Epithelial cell of prostate (primary cell): Measurements from ENCODE around the gene EPS8L2.
"Not testable (repeated sequence)": the region's sequence is repeated elsewhere in the genome, so short reads cannot be mapped to it uniquely, and the experiment has no call there.

Experiments
- DNase-seq: peaks from one replicate; pipeline ENCODE4 v3.0.0-alpha.2; 2011; ENCODE audit warnings: low read depth, low spot score
- H3K27ac ChIP-seq: fragments of 450-650 bp; 2 replicates; pipeline ENCODE4 v1.5.1; 2017; ENCODE audit warnings: mild to moderate bottlenecking

EPS8L2 gene

DNA sequence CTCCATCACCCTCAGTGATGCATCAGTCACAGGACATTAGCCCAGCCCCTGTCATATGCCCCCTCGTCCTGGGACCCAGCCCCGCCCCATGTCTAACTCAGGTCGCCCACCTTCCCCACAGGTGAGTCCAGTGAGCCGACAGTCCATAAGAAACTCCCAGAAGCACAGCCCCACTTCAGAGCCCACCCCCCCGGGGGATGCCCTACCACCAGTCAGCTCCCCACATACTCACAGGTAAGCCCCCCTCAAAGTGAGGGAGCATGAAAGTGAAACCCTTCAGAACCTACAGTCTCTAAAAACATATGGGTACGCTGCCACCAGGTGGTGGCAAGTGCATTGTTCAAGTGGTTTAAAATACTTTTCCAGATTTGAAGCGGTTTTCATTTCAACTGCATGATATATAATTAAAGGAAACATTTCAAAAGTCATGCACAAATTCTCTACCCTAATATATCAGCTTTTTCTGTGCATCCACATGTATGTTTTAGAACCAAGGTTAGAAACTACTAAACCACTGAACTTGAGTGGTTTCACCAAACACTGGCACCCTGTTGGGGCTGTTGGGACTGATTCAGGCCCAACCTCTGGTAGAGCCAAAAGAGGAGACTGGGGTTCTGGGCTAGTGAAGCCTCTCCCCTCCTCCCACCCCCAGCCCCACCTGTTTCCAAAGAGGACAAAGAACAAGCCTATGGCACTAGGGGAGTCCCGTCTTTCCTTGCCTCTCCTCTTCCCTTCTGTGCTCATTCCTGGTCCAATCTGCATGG lies 17.3 kb downstream of the EPS8L2 start:
- H3K27ac ChIP-seq, result no peak overlapping the region
- DNase-seq, result no peak

DNA sequence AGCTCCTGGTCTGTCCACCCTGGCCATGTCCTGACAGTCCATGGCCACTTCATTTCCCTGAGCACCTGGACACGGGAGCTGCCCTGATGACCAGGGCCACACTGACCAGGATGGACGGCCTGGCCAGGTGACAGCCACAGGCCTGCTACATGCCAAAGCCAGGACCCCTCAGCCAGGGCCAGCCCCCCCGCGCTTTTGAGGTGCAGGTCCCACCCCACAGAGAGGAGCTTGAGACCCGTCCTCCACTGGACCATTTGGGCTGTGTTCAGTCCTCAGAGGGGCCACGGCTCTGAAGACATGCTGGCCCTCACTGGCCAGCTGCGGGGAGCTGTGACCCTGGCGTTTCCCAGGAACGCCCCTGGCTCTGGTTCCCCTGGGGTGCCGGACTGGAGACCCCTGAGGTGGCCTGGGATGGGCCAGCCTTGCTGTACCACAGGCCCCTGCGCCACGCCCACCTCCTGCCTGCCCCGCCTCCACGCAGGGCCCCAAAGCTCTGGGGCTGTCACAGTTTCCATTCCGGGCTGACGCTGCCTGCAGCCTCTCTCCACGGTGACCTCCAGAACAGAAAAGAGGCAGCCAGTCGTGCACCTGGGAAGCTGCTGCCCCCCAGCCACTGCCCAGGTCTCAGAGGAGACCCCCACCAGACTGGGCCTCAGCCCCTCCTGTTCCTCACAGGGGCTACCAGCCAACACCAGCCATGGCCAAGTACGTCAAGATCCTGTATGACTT lies 18.2 kb downstream of the EPS8L2 start:
- H3K27ac ChIP-seq, result no peak overlapping the region
- no peak for DNase-seq

DNA sequence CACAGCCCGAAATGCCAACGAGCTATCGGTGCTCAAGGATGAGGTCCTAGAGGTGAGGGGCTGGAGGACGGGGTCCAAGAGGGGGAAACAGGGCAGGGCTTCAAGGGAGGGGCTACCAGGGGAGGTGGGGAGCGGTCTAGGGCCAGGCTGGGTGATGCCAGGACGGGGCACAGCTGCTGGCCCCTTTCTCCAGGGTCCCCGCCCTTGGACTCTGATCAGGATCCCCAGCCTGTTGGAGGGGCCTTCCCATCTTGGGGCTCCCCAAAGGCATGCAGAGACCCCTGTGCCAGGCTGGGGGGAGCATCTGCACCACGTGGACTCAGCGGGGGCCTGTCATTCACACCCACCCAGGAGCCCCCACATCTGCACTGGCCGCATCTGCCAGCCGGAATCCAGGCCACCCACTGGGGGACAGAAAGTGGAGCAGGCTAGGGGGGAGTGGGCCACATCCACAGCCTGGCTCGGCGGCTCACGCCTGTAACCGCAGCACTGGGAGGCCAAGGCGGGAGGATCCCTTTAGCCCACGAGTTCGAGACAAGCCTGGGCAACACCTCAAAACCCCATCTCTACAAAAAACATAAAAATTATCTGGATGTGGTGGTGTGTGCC lies 18.9 kb downstream of the EPS8L2 start:
- DNase-seq, result no peak

DNA sequence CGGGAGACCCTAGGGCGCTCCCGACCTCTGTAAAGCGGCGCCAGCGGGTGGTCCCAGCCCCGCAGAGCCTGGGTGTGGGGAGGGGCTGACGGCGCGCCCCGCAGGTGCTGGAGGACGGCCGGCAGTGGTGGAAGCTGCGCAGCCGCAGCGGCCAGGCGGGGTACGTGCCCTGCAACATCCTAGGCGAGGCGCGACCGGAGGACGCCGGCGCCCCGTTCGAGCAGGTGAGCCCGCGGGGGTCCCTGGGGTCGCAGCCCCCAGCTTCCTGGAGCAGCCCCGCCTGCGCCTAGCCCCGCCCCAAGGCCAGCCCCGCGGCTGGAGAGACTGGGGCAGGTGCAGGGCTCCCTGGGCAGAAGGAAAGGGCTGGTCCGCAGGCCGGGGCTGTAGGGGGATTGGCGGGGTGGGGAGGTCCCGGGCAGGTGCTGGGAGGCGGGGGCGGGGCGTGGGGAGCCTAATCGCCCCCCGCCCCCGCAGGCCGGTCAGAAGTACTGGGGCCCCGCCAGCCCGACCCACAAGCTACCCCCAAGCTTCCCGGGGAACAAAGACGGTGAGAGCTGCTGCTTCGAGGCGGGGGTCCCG lies 19.7 kb downstream of the EPS8L2 start:
- H3K27ac ChIP-seq, result peak overlapping the region; percentile 82
- no peak for DNase-seq

More for the DNA sequence above, 18.9 kb downstream of the EPS8L2 start:
- peak overlapping the region; percentile 82 for H3K27ac ChIP-seq

DNA sequence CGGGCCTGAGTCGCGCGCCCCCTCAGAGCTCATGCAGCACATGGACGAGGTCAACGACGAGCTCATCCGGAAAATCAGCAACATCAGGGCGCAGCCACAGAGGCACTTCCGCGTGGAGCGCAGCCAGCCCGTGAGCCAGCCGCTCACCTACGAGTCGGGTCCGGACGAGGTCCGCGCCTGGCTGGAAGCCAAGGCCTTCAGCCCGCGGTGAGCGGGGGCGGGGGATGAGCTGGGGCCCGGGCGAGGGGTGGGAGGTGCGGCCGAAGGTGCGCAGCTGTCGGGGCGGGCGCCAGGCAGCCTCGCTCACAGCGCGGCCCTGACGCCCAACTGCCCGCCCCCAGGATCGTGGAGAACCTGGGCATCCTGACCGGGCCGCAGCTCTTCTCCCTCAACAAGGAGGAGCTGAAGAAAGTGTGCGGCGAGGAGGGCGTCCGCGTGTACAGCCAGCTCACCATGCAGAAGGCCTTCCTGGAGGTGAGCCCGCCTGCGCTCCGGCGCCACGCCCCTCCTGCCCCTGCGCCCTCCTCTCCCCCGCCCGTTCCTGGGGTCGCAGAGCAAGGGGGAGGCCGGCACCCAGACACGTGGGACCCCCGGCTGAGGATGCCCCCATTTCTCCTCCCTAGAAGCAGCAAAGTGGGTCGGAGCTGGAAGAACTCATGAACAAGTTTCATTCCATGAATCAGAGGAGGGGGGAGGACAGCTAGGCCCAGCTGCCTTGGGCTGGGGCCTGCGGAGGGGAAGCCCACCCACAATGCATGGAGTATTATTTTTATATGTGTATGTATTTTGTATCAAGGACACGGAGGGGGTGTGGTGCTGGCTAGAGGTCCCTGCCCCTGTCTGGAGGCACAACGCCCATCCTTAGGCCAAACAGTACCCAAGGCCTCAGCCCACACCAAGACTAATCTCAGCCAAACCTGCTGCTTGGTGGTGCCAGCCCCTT lies 20.5 kb downstream of the EPS8L2 start:
- peak; percentile 43 for DNase-seq
- H3K27ac ChIP-seq, result peak overlapping the region; percentile 82

DNA sequence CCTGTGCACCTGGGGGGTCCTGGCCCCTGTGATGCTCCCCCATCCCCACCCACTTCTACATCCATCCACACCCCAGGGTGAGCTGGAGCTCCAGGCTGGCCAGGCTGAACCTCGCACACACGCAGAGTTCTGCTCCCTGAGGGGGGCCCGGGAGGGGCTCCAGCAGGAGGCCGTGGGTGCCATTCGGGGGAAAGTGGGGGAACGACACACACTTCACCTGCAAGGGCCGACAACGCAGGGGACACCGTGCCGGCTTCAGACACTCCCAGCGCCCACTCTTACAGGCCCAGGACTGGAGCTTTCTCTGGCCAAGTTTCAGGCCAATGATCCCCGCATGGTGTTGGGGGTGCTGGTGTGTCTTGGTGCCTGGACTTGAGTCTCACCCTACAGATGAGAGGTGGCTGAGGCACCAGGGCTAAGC lies 21.3 kb downstream of the EPS8L2 start:
- no peak for DNase-seq
- H3K27ac ChIP-seq, result peak overlapping the region; percentile 82

DNA sequence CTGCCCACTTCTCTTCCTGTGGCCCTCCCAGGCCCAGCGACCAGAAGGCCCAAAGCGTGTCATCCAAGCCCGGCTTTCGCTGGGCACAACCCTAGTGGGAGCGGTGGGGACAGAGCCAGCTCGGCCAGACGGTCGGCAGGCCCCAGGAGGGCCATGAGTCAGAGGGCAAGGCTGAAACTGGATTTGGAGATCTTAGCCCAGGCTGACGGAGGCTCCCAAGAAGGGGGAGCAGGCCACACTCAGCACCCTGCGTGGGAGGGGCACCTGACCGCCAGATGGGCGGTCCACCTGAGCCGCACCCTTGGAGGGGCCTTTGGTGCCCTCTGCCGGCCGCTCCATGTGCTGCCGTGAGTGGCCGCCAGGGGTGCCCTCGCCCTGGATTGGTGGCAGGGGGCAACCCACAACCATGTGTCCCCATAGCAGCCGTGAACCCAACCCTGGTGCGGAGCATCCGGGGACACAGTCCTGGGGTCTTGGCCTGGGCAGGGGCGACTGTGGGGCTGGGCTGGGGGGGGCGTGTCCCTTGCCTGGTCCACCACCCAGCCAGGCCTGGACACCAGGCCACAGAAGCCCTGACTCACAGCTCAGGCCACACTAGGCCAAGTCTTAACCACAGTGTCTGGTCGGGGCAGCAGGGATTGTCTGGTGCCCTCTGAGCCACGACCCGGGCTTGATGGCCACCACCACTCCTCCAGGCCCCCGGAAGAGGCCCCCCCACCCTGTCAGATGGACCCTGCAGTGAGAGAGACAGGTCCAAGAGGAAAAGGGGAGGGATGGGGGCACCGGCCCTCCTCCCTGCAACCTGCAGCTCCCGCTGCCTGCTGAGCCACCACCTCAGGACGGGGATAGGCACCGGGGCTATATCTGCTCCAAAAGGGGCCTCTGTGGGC lies 22.1 kb downstream of the EPS8L2 start:
- H3K27ac ChIP-seq, result peak overlapping the region; percentile 82
- peak; percentile 78 for DNase-seq

DNA sequence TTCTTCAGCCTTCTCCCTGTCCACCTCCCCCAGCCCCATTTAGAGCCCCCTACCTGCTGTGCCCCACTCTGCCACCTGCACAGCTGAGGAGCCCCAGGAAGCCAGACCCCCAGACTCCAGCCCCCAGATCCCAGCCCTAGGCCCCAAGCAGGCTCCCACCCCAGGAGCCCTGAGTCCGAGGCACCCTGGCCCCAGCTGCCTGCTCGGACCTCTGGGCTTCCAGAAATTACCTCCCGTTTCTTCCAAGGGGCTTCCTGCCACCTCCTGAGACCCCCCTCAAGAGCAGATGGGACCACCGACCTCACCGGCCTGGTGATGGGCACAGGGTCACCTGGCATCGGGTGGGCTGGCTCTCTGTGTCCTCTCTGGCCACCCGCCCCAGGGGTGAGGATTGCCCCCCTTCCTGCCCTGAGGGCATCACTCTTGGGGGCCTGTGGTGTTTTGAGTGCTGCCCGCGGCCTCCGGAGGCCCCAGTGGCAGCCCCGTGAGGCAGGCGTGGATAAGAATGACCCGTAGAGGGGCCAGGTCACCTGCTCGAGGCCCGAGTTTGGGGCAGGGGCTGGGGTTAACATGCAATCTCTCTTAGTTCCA lies 23.0 kb downstream of the EPS8L2 start:
- DNase-seq, result no peak
- H3K27ac ChIP-seq, result peak overlapping the region; percentile 82

DNA sequence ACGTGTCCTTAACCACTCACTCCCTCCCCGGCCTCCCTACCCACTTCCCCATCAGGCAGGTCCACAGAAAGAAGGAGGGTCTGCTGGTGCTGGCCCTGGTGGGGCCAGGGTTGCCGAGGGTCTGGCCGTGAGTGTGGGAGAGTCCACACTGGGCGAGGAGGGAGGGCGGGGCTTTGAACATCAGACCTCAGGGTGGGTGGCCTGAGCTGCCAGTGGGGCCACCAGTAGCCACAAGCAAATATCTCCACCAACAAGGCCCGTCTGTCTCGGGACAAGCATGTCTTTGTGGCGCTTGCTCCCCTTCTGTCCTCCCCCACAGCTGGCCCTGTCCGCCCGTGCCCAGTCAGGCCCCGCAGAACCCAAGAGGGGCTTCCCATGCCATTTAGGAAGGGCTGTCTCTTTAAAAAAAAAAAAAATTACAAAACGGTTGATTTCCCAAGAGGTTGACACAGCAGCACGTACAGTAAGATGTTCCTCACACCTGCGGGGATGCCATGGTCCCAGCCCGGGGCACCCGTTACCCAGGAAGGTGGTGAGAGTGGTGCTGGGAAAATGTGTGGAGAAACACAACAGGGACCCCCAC lies 23.6 kb downstream of the EPS8L2 start:
- H3K27ac ChIP-seq, result no peak overlapping the region
- no peak for DNase-seq

DNA sequence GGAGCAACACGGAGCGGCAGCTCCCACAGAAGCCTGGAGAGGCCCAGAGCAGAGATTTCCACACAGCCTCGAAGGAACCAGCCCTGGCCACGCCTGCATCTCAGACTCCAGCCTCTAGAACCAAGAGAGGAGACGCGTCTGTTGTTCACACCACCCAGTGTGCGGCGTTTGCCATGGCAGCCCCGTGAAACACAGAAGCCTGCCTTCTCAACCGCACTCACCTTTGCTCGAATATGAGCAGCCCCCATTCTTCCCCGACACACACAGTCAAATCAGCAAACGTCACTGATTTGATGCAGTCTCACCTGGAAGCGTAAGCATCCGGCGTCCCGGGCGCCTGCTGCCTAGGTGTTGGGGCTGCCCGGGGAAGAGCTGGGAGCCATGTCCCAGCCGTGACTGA lies 27.0 kb downstream of the EPS8L2 start:
- H3K27ac ChIP-seq, result no peak overlapping the region
- no peak for DNase-seq

DNA sequence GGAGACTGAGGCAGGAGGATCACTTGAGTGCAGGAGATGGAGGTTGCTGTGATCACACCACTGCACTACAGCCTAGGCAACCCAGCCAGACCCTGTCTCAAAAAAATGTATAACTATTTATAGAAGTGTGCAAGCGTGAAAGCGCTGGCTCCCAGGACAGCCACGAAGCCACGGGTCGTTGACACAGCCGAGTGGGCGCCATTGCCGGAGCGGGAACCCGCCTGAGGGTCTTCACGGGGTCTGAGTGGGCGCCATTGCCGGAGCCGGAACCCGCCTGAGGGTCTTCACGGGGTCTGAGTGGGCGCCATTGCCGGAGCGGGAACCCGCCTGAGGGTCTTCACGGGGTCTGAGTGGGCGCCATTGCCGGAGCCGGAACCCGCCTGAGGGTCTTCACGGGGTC lies 28.5 kb downstream of the EPS8L2 start:
- DNase-seq, result not testable (repeated sequence)

DNA sequence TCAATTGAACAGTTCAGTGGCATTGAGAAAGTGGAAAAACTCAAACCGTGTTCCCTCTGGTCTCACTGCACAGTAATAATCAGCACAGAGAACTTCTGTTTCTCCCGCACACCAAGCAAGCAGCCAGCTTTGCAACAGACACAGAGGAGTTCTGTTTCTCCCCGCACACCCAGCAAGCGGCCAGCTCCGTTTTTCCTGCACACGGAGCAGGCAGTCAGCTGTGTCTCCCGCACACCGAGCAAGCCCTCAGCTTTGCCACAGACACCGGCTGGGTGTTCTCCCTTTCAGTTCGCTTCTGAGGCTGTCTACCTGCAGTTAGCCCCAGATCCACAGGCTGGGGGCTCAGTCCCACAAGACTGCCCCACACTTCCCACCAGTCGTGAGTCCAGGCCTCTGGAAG lies 31.3 kb downstream of the EPS8L2 start:
- DNase-seq, result no peak

More for the DNA sequence above, 28.5 kb downstream of the EPS8L2 start:
- not testable (repeated sequence) for H3K27ac ChIP-seq

DNA sequence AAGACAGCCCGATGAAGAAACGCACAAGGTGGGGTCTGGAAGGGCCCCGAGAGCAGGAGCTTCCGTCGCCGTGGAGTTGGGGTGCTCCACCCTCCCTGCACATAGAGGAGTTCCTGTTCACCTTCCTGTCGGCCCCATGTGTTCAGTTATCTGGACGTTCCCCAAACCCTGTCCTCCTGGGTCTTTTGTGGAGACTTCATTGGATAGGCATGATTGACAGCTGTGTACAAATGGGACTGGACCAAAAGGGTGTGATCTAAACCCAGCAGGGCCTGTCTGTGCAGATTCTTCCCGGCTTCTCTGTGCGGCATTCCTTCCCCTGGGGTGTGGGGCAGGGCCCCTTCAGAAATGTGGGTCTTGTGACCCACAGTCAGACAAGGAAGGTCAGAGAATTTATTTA lies 31.9 kb downstream of the EPS8L2 start:
- peak overlapping the region; percentile 45 for H3K27ac ChIP-seq
- DNase-seq, result not testable (repeated sequence)

More for the DNA sequence above, 31.3 kb downstream of the EPS8L2 start:
- H3K27ac ChIP-seq, result no peak overlapping the region

DNA sequence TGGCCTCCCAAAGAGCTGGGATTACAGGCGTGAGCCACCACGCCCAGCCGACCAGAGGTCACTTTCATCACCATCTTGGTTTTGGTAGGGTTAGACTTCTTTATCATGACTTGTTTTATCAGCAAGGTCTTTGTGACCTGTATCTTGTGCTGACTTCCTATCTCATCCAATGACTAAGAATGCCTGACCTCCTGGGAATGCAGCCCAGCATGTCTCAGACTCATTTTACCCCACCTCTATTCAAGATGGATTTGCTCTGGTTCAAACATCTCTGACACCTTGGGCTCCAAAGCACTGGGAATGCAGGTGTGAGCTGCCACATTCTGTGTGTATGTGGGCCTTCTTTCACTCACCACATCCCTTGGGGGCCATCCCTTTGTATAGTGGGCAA lies 36.1 kb downstream of the EPS8L2 start:
- no peak overlapping the region for H3K27ac ChIP-seq
- no peak for DNase-seq

DNA sequence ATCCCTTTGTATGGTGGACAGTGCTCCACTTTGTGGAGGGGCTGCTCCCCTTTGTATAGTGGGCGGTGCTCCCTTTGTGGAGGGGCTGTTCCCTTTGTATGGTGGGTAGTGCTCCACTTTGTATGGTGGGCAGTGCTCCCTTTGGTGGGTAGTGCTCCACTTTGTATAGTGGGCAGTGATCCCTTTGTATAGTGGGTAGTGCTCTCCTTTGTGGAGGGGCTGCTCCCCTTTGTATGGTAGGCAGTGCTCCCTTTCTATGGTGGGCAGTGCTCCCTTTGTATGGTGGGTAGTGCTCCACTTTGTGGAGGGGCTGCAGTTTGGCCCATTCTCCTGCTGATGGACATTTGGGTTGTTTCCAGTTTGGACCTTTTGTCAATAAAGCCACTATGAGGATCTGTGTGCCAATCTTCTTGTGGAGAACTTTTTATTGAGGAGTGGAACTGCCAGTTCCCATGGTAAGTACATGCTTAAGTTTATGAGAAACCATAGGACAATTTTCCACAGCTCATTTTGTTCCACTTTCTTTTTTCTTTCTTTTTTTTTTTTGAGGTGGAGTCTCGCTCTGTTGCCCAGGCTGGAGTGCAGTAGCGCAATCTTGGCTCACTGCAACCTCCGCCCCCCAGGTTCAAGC lies 36.7 kb downstream of the EPS8L2 start:
- H3K27ac ChIP-seq, result no peak overlapping the region
- no peak for DNase-seq

DNA sequence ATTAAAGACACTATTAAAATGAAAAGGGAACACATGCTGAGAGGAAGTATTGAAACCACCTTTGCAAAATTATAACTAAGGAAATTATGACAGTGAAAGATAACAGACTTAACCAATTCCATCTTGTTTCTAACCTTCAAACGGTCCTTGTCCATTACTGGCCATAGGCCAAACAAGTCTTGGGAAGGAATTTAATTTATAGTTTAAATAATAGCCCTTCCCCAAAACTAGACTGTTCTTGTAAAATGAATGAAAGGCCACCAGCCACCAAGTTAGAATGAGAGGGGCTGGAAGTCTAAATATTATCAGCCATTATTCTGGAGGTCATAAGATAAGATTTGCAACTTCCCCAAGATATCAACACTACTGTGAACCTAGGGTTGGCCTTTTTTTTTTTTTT lies 39.4 kb downstream of the EPS8L2 start:
- DNase-seq, result no peak

DNA sequence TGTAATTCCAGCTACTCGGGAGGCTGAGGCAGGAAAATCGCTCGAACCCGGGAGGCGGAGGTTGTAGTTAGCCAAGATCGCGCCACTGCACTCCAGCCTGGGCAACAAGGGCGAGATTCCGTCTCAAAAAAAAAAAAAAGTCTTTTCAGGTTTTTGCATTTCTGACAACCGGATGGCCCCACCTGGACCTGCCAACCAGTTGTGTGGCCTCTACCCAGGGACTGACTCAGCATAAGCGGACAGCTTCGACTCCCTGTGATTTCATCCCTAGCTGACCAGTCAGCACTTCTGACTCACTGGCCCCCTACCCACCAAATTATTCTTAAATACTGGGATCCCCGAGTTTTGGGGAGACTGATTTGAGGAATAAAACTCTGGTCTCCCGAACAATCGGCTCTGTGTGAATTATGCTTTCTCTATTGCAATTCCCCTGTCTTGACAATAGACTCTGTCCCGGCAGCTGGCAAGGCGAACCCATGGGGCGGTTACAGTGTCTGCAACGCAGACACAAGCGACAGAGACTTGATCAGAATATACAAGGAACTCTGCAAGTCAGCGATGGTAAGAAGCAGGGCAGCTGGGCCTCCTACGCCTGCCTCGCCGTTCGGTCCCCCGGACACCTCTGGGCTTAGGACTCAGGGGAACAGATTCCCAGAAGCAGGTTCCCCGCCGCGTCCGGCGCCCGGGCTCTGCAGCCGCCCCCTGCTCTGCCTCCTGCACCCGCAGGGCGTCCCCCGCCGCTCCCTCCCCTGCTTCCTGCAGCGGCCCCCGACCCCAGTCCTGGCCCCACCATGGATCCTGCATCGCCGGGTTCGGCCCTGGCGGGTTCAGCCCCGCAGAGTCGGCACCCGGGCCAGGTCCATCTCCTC lies 40.5 kb downstream of the EPS8L2 start:
- DNase-seq, result no peak
- H3K27ac ChIP-seq, result peak overlapping the region; percentile 73

More for the DNA sequence above, 39.4 kb downstream of the EPS8L2 start:
- no peak overlapping the region for H3K27ac ChIP-seq
